Nephron progenitor cell (in vitro differentiated cells): ENCODE results near the gene NMNAT2.

ENCODE experiments used
- DNase-seq: peaks from one replicate; pipeline ENCODE4 v3.0.0; 2021
- H3K27ac Mint-ChIP-seq: 2 replicates; pipeline ENCODE4 v1.8.0; 2021; ENCODE audit warnings: mild to moderate bottlenecking, moderate library complexity, mixed read lengths
- H3K27me3 Mint-ChIP-seq: 2 replicates; pipeline ENCODE4 v1.8.0; 2021; ENCODE audit warnings: mild to moderate bottlenecking, low read depth, mixed read lengths; ENCODE audit not compliant: poor library complexity
- H3K36me3 Mint-ChIP-seq: 2 replicates; pipeline ENCODE4 v1.8.0; 2021; ENCODE audit warnings: low read depth, mixed read lengths
- H3K4me1 Mint-ChIP-seq: 2 replicates; pipeline ENCODE4 v1.8.0; 2021; ENCODE audit warnings: mixed read lengths
- H3K4me3 Mint-ChIP-seq: 2 replicates; pipeline ENCODE4 v1.8.0; 2021; ENCODE audit warnings: mild to moderate bottlenecking, moderate library complexity, mixed read lengths
- H3K9me3 Mint-ChIP-seq: 2 replicates; pipeline ENCODE4 v1.8.0; 2021; ENCODE audit warnings: mild to moderate bottlenecking, moderate library complexity, mixed read lengths
- CTCF ChIP-seq: fragments of 200-600 bp; sonication (generic); IDR thresholded peaks from 2 replicates; pipeline ENCODE4 v1.5.0; 2021; ENCODE audit warnings: antibody characterized with exemption

Gene NMNAT2

GRCh38 chr1:183457449-183457848 is 39.3 kb upstream of the NMNAT2 start:
- Mint-ChIP-seq H3K27me3 (peaks cover 7% of the 10 kb centered on the region), H3K36me3 (no peaks in the 10 kb centered on the region), H3K4me1 (no peaks in the 10 kb centered on the region), H3K4me3 (no peak overlapping the region), H3K9me3 (no peaks in the 10 kb centered on the region), H3K27ac (no peak overlapping the region)
- DNase-seq = no peak
- TF ChIP-seq CTCF = no peak

GRCh38 chr1:183456826-183457225 is 38.6 kb upstream of the NMNAT2 start:
- H3K9me3 Mint-ChIP-seq = no peaks in the 10 kb centered on the region

GRCh38 chr1:183454377-183454776 is 36.2 kb upstream of the NMNAT2 start:
- H3K4me1 Mint-ChIP-seq = no peaks in the 10 kb centered on the region
- H3K4me3 Mint-ChIP-seq = no peak overlapping the region
- no peaks in the 10 kb centered on the region for H3K9me3 Mint-ChIP-seq
- no peak for DNase-seq
- TF ChIP-seq CTCF = no peak
- H3K36me3 Mint-ChIP-seq = no peaks in the 10 kb centered on the region
- peaks cover 3% of the 10 kb centered on the region for H3K27me3 Mint-ChIP-seq
- H3K27ac Mint-ChIP-seq = no peak overlapping the region

More at GRCh38 chr1:183456826-183457225, 38.6 kb upstream of the NMNAT2 start:
- Mint-ChIP-seq H3K4me3 (no peak overlapping the region), H3K4me1 (no peaks in the 10 kb centered on the region), H3K36me3 (no peaks in the 10 kb centered on the region), H3K27me3 (peaks cover 4% of the 10 kb centered on the region), H3K27ac (no peak overlapping the region)
- no peak for TF ChIP-seq CTCF
- no peak for DNase-seq

- Mint-ChIP-seq H3K27ac (no peak overlapping the region), H3K27me3 (peaks cover 7% of the 10 kb centered on the region), H3K36me3 (no peaks in the 10 kb centered on the region), H3K9me3 (no peaks in the 10 kb centered on the region), H3K4me3 (no peak overlapping the region), H3K4me1 (no peaks in the 10 kb centered on the region)
- no peak for TF ChIP-seq CTCF
- DNase-seq = no peak
Measured at GRCh38 chr1:183450093-183450492, 31.9 kb upstream of the NMNAT2 start.

- H3K27me3 Mint-ChIP-seq = peaks cover 7% of the 10 kb centered on the region
- no peak overlapping the region for H3K4me3 Mint-ChIP-seq
- no peak for DNase-seq
- H3K36me3 Mint-ChIP-seq = no peaks in the 10 kb centered on the region
- H3K9me3 Mint-ChIP-seq = no peaks in the 10 kb centered on the region
- H3K27ac Mint-ChIP-seq = no peak overlapping the region
- H3K4me1 Mint-ChIP-seq = no peaks in the 10 kb centered on the region
- TF ChIP-seq CTCF = no peak
Measured at GRCh38 chr1:183449223-183449770, 31.1 kb upstream of the NMNAT2 start.

- Mint-ChIP-seq H3K27me3 (peaks cover 18% of the 10 kb centered on the region), H3K4me1 (no peaks in the 10 kb centered on the region), H3K27ac (no peak overlapping the region), H3K4me3 (no peak overlapping the region), H3K36me3 (no peaks in the 10 kb centered on the region), H3K9me3 (no peaks in the 10 kb centered on the region)
- no peak for TF ChIP-seq CTCF
- no peak for DNase-seq
Measured at GRCh38 chr1:183444243-183444642, 26.1 kb upstream of the NMNAT2 start.
